Fibroblast of lung (primary cell): ENCODE results near the gene ZNF76. TPM values are rescaled to one million over a fixed set of nuclear protein-coding genes. Genes with fewer than 3 reads are reported as not detected.

Experiments
- DNase-seq, 2 donors: peaks; one replicate each; pipeline versions ENCODE4 v3.0.0 to v3.0.0-alpha.2; 2010; ENCODE audit warnings: low read depth in 2 of 2
- H2AFZ ChIP-seq: 2 replicates; pipeline ENCODE4 v1.5.1; 2012; ENCODE audit warnings: low read length, control low read depth, inconsistent platforms
- H3K27ac ChIP-seq: 2 replicates; pipeline ENCODE4 v1.5.1; 2011; ENCODE audit warnings: low read length, control low read depth; ENCODE audit not compliant: insufficient read depth
- H3K27me3 ChIP-seq: 2 replicates; pipeline ENCODE4 v1.5.1; 2011; ENCODE audit warnings: mild to moderate bottlenecking, low read length; ENCODE audit not compliant: control insufficient read depth, insufficient read depth
- H3K36me3 ChIP-seq: 2 replicates; pipeline ENCODE4 v1.5.1; 2011; ENCODE audit warnings: low read length; ENCODE audit not compliant: control insufficient read depth, insufficient read depth
- H3K4me1 ChIP-seq: 2 replicates; pipeline ENCODE4 v1.5.1; 2011; ENCODE audit warnings: low read length; ENCODE audit not compliant: control insufficient read depth, insufficient read depth; ENCODE audit errors: extremely low read depth
- H3K4me2 ChIP-seq: 2 replicates; pipeline ENCODE4 v1.5.1; 2011; ENCODE audit warnings: low read length, control low read depth; ENCODE audit not compliant: insufficient read depth; ENCODE audit errors: extremely low read depth
- H3K4me3 ChIP-seq, 4 experiments: fragments of 200-600 bp in 1 of 4; sonication (generic) in 1 of 4; replicated peaks in 1 of 4; 2 replicates each; pipeline ENCODE4 v1.5.1; 2011 to 2016; ENCODE audit warnings: low read length in 4 of 4, low read depth in 3 of 4, mild to moderate bottlenecking in 3 of 4, control low read depth in 2 of 4, inconsistent platforms in 1 of 4, mixed read lengths in 1 of 4; ENCODE audit not compliant: insufficient read depth in 1 of 4; ENCODE audit errors: control extremely low read depth in 1 of 4
- H3K79me2 ChIP-seq: 2 replicates; pipeline ENCODE4 v1.5.1; 2012; ENCODE audit warnings: mild to moderate bottlenecking, low read length, inconsistent platforms; ENCODE audit not compliant: control insufficient read depth, insufficient read depth
- H3K9ac ChIP-seq: 2 replicates; pipeline ENCODE4 v1.5.1; 2011; ENCODE audit warnings: mild to moderate bottlenecking, low read length, control low read depth; ENCODE audit not compliant: insufficient read depth
- H3K9me3 ChIP-seq: 2 replicates; pipeline ENCODE4 v1.5.1; 2012; ENCODE audit warnings: low read depth, low read length; ENCODE audit not compliant: control insufficient read depth, insufficient read depth
- H4K20me1 ChIP-seq: 2 replicates; pipeline ENCODE4 v1.5.1; 2011; ENCODE audit warnings: low read length; ENCODE audit not compliant: control insufficient read depth, insufficient read depth; ENCODE audit errors: extremely low read depth
- EZH2 ChIP-seq: IDR thresholded peaks from 2 replicates; pipeline ENCODE4 v1.5.1; 2012; ENCODE audit warnings: low read length, control low read depth, mild to moderate bottlenecking; ENCODE audit errors: missing control alignments
- polyA plus RNA-seq, 2 donors: library from polyadenylated mRNA; depleted of rRNA in 1 of 2; stranded (reverse) in 1 of 2; unstranded in 1 of 2; fragments of >200 nt; gene quantifications; 2 replicates each; pipeline ENCODE4 v1.2.1, GENCODE V29; 2011 to 2012; ENCODE audit warnings: missing spikeins in 1 of 2
- total RNA-seq: library from RNA; depleted of rRNA; stranded (reverse); fragments of >200 nt; gene quantifications from 2 replicates; pipeline ENCODE4 v1.2.1, GENCODE V29; 2014
- TF ChIP-seq, protein P1 (sequence below), 2 donors: IDR thresholded peaks in 1 of 2; conservative IDR thresholded peaks in 1 of 2; 1 replicate in 1 of 2; 2 replicates in 1 of 2; pipeline ENCODE4 v1.5.1; 2011 to 2012; ENCODE audit warnings: low read length in 2 of 2, control low read depth in 1 of 2, inconsistent platforms in 1 of 2, low read depth in 1 of 2, mild to moderate bottlenecking in 1 of 2

Gene ZNF76
- total and polyA plus RNA-seq, 2 donors (not counting 1 experiment from before 2014, with no cell fraction given), result 9.6 to 19.5 TPM

- H3K36me3 ChIP-seq, result peaks cover 6% of the 10 kb centered on the region
- peaks cover 46% of the 10 kb centered on the region for H3K79me2 ChIP-seq
- TF ChIP-seq EZH2, result no peak
- TF ChIP-seq, protein P1, sequence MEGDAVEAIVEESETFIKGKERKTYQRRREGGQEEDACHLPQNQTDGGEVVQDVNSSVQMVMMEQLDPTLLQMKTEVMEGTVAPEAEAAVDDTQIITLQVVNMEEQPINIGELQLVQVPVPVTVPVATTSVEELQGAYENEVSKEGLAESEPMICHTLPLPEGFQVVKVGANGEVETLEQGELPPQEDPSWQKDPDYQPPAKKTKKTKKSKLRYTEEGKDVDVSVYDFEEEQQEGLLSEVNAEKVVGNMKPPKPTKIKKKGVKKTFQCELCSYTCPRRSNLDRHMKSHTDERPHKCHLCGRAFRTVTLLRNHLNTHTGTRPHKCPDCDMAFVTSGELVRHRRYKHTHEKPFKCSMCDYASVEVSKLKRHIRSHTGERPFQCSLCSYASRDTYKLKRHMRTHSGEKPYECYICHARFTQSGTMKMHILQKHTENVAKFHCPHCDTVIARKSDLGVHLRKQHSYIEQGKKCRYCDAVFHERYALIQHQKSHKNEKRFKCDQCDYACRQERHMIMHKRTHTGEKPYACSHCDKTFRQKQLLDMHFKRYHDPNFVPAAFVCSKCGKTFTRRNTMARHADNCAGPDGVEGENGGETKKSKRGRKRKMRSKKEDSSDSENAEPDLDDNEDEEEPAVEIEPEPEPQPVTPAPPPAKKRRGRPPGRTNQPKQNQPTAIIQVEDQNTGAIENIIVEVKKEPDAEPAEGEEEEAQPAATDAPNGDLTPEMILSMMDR (conservative IDR thresholded peaks at IDR 0.05 in 1 of 2, IDR thresholded peaks at IDR 0.05 in 1 of 2; ENCODE audit: low read depth in 1 of 2, low read length in 2 of 2), result no peak
- peak; percentile 38 to 47 for DNase-seq
- peak overlapping the region; percentile 89 for H3K27ac ChIP-seq
- H3K4me2 ChIP-seq, result peak overlapping the region; percentile 94
- no peaks in the 10 kb centered on the region for H4K20me1 ChIP-seq
- peaks cover 4% of the 10 kb centered on the region for H3K4me1 ChIP-seq
- peak overlapping the region; percentile 80 for H3K9ac ChIP-seq
- no peaks in the 10 kb centered on the region for H3K9me3 ChIP-seq
- H2AFZ ChIP-seq, result no peak overlapping the region
- H3K4me3 ChIP-seq, result peak overlapping the region; percentile 87 to 96 (median 94)
- H3K27me3 ChIP-seq, result no peaks in the 10 kb centered on the region
Measured at GRCh38 chr6:35343092-35343834, 83.7 kb downstream of the ZNF76 start.

GRCh38 chr6:35343835-35344550, 84.5 kb downstream of the ZNF76 start:
- TF ChIP-seq EZH2, result no peak
- TF ChIP-seq, protein P1 (conservative IDR thresholded peaks at IDR 0.05 in 1 of 2, IDR thresholded peaks at IDR 0.05 in 1 of 2; ENCODE audit: low read depth in 1 of 2, low read length in 2 of 2), result no peak
- no peak overlapping the region for H2AFZ ChIP-seq
- peaks cover 46% of the 10 kb centered on the region for H3K79me2 ChIP-seq
- H4K20me1 ChIP-seq, result no peaks in the 10 kb centered on the region
- DNase-seq, result peak in 1 of 2 donors; percentile 16
- peak overlapping the region; percentile 89 for H3K27ac ChIP-seq
- H3K4me3 ChIP-seq, result peak overlapping the region; percentile 87 to 96 (median 94)
- H3K9ac ChIP-seq, result peak overlapping the region; percentile 80
- H3K36me3 ChIP-seq, result peaks cover 6% of the 10 kb centered on the region
- peaks cover 4% of the 10 kb centered on the region for H3K4me1 ChIP-seq
- H3K4me2 ChIP-seq, result peak overlapping the region; percentile 94
- no peaks in the 10 kb centered on the region for H3K9me3 ChIP-seq
- H3K27me3 ChIP-seq, result no peaks in the 10 kb centered on the region

Other genes starting within 250 kb of the ZNF76 start
- 0.17 and 0.51 TPM in 2 replicates for gene TCP11, start 118.4 kb upstream of the ZNF76 start, total RNA-seq
- gene TCP11, start 118.4 kb upstream of the ZNF76 start, polyA plus RNA-seq, result 0.16 and 0.24 TPM in 2 replicates
- under 0.01 TPM in 2 replicates for gene SCUBE3, start 45.8 kb upstream of the ZNF76 start, total RNA-seq
- 0.29 and 1.2 TPM in 2 replicates for gene SCUBE3, start 45.8 kb upstream of the ZNF76 start, polyA plus RNA-seq
- gene DEF6, start 38.1 kb downstream of the ZNF76 start, total RNA-seq, result 0.33 and 0.51 TPM in 2 replicates
- gene DEF6, start 38.1 kb downstream of the ZNF76 start, polyA plus RNA-seq, result 0.12 and 0.17 TPM in 2 replicates
- 9.8 and 16.3 TPM in 2 replicates for gene PPARD, start 82.8 kb downstream of the ZNF76 start, total RNA-seq
- gene PPARD, start 82.8 kb downstream of the ZNF76 start, polyA plus RNA-seq, result 14.8 and 27.5 TPM in 2 replicates
- 10.3 and 10.7 TPM in 2 replicates for gene FANCE, start 192.6 kb downstream of the ZNF76 start, total RNA-seq
- 3.2 and 6.9 TPM in 2 replicates for gene FANCE, start 192.6 kb downstream of the ZNF76 start, polyA plus RNA-seq
- gene RPL10A, start 208.7 kb downstream of the ZNF76 start, total RNA-seq, result 1,754 and 2,463 TPM in 2 replicates
- gene RPL10A, start 208.7 kb downstream of the ZNF76 start, polyA plus RNA-seq, result 1,911 and 1,987 TPM in 2 replicates
- 7.7 and 9.6 TPM in 2 replicates for gene TEAD3, start 237.3 kb downstream of the ZNF76 start, total RNA-seq
- gene TEAD3, start 237.3 kb downstream of the ZNF76 start, polyA plus RNA-seq, result 25.8 and 26.7 TPM in 2 replicates